ENCODE measurements around the gene TNP2. TPM values are rescaled to one million over a fixed set of nuclear protein-coding genes. Genes with fewer than 3 reads are reported as not detected.
"Not testable (repeated sequence)": the region's sequence is repeated elsewhere in the genome, so short reads cannot be mapped to it uniquely, and the experiment has no call there.

TNP2 gene
- total RNA-seq, 1 donor from 2014 or later, result not detected

DNA sequence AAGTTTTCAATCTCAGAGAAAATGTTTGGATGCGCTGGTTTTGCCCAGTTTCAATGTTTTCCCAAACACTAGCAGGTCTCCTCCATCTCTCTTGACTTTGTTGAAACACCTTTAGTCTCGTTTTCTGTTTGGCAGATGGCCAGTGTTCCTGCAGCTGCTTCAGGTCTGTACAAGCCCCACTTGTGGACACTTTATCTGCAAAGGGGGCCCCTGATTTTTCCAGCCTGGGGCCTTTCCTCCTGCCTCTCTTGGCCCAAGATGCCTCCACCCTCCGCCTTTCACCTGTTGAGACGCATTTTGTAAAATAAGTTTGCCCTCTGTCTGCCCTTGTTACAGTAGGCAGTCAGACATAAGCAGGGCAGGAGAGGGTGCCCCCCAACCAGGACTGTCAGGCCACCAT, 33.9 kb upstream of the TNP2 start:
- ATAC-seq (no peak), DNase-seq (no peak)
- Histone ChIP-seq H3K27me3 (no peaks in the 10 kb centered on the region), H3K9me3 (no peaks in the 10 kb centered on the region), H3K36me3 (no peaks in the 10 kb centered on the region), H3K27ac (peak overlapping the region; percentile 74), H3K4me3 (no peak overlapping the region), H3K4me1 (peaks cover 8% of the 10 kb centered on the region)
- intact Hi-C loops (cut with DNase I), result no loop called here
- TF ChIP-seq, protein P1, sequence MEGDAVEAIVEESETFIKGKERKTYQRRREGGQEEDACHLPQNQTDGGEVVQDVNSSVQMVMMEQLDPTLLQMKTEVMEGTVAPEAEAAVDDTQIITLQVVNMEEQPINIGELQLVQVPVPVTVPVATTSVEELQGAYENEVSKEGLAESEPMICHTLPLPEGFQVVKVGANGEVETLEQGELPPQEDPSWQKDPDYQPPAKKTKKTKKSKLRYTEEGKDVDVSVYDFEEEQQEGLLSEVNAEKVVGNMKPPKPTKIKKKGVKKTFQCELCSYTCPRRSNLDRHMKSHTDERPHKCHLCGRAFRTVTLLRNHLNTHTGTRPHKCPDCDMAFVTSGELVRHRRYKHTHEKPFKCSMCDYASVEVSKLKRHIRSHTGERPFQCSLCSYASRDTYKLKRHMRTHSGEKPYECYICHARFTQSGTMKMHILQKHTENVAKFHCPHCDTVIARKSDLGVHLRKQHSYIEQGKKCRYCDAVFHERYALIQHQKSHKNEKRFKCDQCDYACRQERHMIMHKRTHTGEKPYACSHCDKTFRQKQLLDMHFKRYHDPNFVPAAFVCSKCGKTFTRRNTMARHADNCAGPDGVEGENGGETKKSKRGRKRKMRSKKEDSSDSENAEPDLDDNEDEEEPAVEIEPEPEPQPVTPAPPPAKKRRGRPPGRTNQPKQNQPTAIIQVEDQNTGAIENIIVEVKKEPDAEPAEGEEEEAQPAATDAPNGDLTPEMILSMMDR (IDR thresholded peaks at IDR 0.05), result no peak

DNA sequence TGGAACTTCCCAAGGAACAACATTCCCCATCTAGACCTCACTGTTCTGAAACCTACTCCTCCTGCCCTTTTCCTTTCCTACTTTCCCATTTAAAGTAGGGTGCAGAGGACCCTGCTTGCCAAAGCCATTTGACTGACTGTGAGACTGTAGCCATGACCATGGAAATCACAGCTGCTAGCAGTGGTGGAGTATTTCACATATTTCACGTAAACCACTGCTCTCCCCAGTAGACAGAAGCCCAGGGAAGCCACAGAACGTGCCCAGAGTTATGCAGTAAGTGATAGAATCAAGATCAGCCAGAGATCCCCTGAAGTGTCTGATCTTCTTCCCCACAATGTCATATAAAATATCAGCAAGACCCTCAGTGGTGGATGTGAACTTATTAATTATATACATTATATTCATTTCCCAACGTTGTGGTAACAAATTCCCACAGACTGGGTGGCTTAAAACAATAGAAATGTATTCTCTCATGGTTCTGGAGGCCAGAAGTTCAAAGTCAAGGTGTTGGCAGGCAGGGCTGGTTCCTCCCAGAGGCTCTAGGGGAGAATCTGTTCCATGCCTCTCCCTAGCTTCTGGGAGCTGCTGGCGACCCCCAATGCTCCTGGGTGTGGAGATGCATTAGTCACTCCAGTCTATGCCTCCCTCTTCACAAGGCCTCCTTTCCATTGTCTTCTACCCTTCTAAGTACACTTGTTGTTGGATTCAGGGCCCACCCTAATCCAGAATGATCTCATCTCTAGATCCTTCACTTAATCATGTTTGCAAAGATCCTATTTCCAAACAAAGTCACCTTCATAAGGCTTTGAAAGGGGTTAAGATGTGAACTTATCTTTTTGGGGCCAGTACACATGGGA, 32.7 kb upstream of the TNP2 start:
- DNase-seq (no peak), ATAC-seq (no peak)
- H3K27me3 ChIP-seq, result no peaks in the 10 kb centered on the region
- TF ChIP-seq, protein P1 (IDR thresholded peaks at IDR 0.05), result no peak
- peaks cover 16% of the 10 kb centered on the region for H3K4me1 ChIP-seq
- no peaks in the 10 kb centered on the region for H3K36me3 ChIP-seq
- no peak overlapping the region for H3K27ac ChIP-seq
- H3K4me3 ChIP-seq, result no peak overlapping the region
- H3K9me3 ChIP-seq, result no peaks in the 10 kb centered on the region
- intact Hi-C loops (cut with DNase I), result no loop called here

DNA sequence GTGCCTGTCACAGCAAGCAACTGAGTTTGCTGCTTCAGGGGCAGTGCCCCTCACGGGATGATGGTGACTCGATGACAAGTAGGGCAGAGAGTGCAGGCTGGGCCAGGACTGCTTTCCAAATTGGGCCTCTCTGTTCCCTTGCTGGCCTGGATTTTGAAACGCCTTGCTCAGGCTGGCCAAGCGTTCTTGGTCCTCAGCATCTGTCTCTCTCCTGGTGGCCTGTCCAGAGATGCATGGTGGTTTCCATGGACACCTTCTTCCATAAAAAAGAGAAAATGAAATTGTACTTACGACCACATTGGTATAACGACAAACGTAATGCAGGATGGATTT, 31.4 kb upstream of the TNP2 start:
- no peaks in the 10 kb centered on the region for H3K36me3 ChIP-seq
- no peaks in the 10 kb centered on the region for H3K9me3 ChIP-seq
- TF ChIP-seq, protein P1 (IDR thresholded peaks at IDR 0.05), result no peak
- peaks cover 17% of the 10 kb centered on the region for H3K4me1 ChIP-seq
- no peak for ATAC-seq
- H3K27me3 ChIP-seq, result no peaks in the 10 kb centered on the region
- no peak for DNase-seq
- intact Hi-C loops (cut with DNase I), result no loop called here
- no peak overlapping the region for H3K27ac ChIP-seq
- H3K4me3 ChIP-seq, result no peak overlapping the region

DNA sequence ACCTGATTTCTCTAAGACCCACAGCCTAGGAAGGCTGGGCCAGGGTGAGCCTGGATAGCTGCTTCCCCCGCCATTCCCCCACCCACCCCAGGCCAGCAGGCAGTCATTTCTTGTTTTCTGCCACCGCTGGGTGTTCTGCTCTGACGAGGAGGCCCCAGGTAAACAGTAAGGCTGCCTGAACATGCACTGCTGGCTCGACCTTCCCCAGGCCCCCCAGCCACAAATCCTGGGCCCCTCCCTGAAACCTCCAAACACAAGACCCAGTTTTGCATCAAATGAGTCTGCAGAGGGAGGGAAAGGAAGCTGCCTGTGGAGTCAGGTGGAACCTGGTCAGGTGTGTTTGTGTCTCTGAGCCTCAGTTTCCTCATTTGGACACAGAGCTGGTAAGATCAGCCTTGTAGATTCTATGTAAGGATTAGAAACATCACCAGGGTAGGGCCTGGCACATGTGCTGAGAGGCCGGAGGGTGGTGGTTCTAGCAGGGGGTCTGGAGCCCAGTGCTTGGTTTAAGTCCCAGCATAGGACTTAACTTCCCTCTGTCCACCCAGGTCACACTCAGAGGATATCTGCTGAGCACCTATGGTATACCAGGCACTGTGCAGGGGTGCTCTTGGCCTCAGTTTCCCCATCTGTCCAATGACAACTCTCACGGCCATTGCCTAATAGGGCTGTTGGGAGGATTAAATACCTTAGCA, 30.9 kb upstream of the TNP2 start:
- H3K27me3 ChIP-seq, result no peaks in the 10 kb centered on the region
- DNase-seq, result no peak
- H3K27ac ChIP-seq, result no peak overlapping the region
- TF ChIP-seq, protein P1 (IDR thresholded peaks at IDR 0.05), result no peak
- ATAC-seq, result no peak
- no peaks in the 10 kb centered on the region for H3K9me3 ChIP-seq
- H3K4me3 ChIP-seq, result no peak overlapping the region
- H3K4me1 ChIP-seq, result peaks cover 17% of the 10 kb centered on the region
- no peaks in the 10 kb centered on the region for H3K36me3 ChIP-seq
- intact Hi-C loops (cut with DNase I), result no loop called here

DNA sequence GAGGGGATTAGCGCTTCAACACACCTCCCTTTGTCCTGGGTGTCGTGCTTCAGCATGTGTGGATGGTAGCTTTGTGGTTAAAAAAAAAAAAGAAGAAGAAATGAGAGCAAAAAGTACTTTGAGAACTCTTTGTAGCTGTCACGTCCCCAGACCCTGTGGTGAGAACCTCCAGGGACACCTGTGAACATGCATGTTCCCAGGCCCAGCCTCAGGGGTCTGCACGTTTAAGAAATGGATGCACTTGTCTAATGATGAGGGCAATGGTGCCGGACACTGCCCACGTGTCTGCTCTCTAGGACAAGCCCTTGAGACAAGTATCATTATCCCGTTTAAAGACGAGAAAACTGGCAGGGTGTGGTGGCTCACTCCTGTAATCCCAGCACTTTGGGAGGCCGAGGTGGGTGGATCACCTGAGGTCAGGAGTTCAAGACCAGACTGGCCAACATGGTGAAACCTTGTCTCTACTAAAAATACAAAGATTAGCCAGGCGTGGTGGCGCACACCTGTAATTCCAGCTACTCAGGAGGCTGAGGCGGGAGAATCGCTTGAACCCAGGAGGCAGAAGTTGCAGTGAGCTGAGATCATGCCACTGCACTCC, 29.9 kb upstream of the TNP2 start:
- H3K27me3 ChIP-seq; H3K36me3 ChIP-seq; intact Hi-C loops (cut with DNase I); H3K4me3 ChIP-seq; DNase-seq; H3K9me3 ChIP-seq; ATAC-seq; H3K27ac ChIP-seq: not testable (repeated sequence)
- H3K4me1 ChIP-seq, result peaks cover 17% of the 10 kb centered on the region

All from upper lobe of right lung (tissue), 1 donor.